ENCODE measurements around the gene ZDHHC14.

Gene ZDHHC14

GRCh38 chr6:157469378-157469777 lies 88.4 kb downstream of the ZDHHC14 start:
- DNase-seq, result no peak

- DNase-seq, result no peak
These were observed 90.2 kb downstream of the ZDHHC14 start for GRCh38 chr6:157471077-157471686.

GRCh38 chr6:157471895-157472686 lies 91.1 kb downstream of the ZDHHC14 start:
- DNase-seq, result no peak

GRCh38 chr6:157476797-157477196 lies 95.8 kb downstream of the ZDHHC14 start:
- no peak for DNase-seq

GRCh38 chr6:157478926-157479325 lies 97.9 kb downstream of the ZDHHC14 start:
- no peak for DNase-seq

GRCh38 chr6:157479464-157480303 lies 98.7 kb downstream of the ZDHHC14 start:
- DNase-seq, result no peak

GRCh38 chr6:157481189-157481864 lies 100.3 kb downstream of the ZDHHC14 start:
- no peak for DNase-seq

- DNase-seq, result no peak
These were observed 100.9 kb downstream of the ZDHHC14 start for GRCh38 chr6:157481865-157482249.

- no peak for DNase-seq
These were observed 102.8 kb downstream of the ZDHHC14 start for GRCh38 chr6:157483770-157484169.

GRCh38 chr6:157484181-157484580 lies 103.2 kb downstream of the ZDHHC14 start:
- no peak for DNase-seq

GRCh38 chr6:157486572-157486971 lies 105.6 kb downstream of the ZDHHC14 start:
- DNase-seq, result no peak

GRCh38 chr6:157487110-157487773 lies 106.3 kb downstream of the ZDHHC14 start:
- DNase-seq, result no peak

GRCh38 chr6:157488058-157488457 lies 107.1 kb downstream of the ZDHHC14 start:
- no peak for DNase-seq

GRCh38 chr6:157488716-157489118 lies 107.7 kb downstream of the ZDHHC14 start:
- DNase-seq, result no peak

GRCh38 chr6:157490611-157491269 lies 109.8 kb downstream of the ZDHHC14 start:
- no peak for DNase-seq

GRCh38 chr6:157491571-157492232 lies 110.7 kb downstream of the ZDHHC14 start:
- DNase-seq, result no peak

- DNase-seq, result no peak
These were observed 111.3 kb downstream of the ZDHHC14 start for GRCh38 chr6:157492249-157492648.

- DNase-seq, result no peak
These were observed 111.8 kb downstream of the ZDHHC14 start for GRCh38 chr6:157492741-157493140.

- no peak for DNase-seq
These were observed 112.2 kb downstream of the ZDHHC14 start for GRCh38 chr6:157493173-157493572.

- no peak for DNase-seq
These were observed 112.6 kb downstream of the ZDHHC14 start for GRCh38 chr6:157493576-157493975.

GRCh38 chr6:157494132-157494710 lies 113.2 kb downstream of the ZDHHC14 start:
- DNase-seq, result no peak

Data from activated naive CD4-positive, alpha-beta T cell treated with Interleukin-2 at 50 U/mL for 16 hours (primary cell).